Measurements from ENCODE around the gene ELOVL1.
A peak's percentile ranks its signal among the peaks of the same experiment; 100 is the strongest.
"Not testable (repeated sequence)": the region's sequence is repeated elsewhere in the genome, so short reads cannot be mapped to it uniquely, and the experiment has no call there.

The ELOVL1 gene

DNA sequence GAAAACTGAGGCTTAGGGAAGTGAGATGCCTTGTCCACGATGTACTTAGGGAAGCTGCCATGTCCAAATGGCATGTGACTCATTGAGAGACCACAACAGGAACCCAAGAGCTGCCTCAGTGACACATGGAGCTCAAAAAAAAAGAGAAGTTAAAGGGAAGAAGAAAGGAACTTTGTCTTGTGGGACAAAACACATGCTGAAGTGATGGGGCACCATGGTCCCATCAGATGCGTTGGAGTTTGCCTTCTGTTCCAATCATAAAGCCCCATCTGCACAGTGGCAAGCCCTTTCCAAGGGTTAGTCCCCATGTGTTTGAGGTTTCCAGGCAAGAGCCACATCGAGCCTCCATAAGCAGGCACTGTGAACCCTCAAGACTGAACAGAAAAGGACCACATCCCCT lies 13.8 kb upstream of the ELOVL1 start:
- DNase-seq (ENCODE audit: low read depth): no peak

DNA sequence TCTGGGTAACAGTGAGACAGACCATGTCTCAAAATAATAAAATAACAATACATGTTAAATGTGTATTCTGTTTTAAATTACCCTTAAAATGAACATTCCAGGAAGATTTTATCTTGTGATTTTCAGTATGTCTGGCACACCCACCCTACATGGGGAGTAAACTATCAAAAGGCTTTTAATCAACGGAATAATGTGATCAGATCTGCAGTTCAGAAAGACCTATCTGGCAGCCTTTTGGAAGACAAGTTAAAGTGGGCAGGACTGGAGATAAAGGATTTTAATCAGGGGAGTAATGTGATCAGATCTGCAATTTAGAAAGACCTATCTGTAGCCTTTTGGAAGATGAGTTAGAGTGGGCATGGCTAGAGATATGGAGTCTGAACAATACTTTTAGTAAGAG lies 11.7 kb upstream of the ELOVL1 start:
- no peak for DNase-seq (ENCODE audit: low read depth)

DNA sequence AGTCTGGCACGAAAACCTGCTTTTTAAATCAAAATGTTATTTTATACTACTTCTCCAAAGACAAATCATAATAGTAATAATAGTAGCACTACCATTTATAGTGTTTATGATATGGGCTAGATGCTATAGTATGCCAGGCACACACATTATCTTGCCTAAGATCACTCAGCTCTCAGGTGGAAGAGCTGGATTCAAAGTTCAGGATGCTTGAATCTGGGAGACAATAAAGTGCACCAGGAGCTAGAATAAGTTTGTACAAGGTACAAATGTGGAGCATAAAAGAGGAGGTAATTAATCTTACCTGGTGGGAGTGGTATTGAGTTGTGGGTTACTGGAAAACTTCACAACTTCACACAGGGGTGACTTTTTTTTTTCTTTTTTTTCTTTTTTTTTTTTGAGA lies 10.0 kb upstream of the ELOVL1 start:
- no peak for DNase-seq (ENCODE audit: low read depth)

DNA sequence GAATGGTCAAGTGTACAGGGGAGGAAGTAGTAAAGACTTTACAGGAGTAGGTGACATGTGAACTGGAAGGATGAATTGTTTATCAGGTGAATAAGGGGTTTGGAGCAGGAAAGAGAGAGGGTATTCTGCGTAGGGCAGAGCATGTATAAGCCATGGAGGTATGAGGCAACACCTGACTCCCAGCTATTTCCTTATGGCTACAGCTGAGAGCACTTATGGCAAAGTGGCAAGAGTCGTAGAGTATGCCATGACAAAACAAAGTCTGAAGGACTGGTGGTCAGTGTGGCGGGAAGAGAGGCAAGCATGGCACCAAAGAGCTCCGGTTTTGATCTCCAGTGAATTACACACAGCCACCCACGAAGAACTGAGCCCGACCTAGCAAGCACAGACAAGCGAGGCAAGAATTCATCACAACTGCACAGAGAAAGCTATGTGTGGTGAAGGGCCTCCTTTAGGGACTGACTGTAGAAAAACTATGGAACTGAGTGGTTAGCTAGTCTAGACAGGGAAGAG lies 9.0 kb upstream of the ELOVL1 start:
- DNase-seq (ENCODE audit: low read depth): no peak

DNA sequence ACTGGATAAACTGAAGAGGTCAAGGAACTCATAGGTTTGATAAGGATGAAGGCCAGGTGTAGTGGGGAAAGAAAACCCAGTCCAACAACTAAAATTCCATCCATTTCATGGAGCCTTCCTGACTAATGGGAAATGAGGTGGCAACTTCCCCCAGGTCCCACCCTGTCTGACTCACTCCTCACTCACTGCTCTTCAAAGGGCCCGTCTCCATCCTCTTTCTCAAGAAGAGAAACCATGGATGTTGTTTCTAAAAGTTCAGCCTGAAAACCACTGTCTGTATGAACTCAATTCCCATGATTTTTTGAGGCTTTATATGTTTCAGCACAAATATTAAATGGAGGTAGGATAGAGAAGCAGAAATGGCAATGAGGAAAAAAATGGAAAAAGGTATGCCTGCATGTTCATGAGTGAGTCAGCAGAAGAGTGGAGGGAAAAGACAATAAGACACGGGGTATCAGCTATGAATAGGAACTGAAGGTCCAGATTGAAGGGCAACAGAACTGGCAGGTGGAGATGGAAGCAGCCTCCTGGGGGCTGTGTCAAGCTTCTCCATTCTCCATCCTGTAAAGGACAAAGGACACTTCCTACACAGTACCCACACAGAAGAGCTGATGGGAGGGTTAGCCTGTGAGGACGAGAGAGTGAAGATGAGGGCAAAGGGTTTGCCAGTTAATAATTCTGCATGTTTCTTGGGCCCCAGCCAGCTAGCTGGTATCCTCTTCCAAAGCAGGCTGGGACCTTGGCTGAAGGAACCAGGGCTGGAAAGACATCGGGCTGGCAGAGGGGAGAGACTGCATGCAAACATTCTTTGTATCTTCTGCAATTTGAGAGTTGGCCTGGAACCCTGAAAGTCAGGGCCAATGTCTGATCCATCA lies 5.5 kb upstream of the ELOVL1 start:
- no peak for DNase-seq (ENCODE audit: low read depth)

DNA sequence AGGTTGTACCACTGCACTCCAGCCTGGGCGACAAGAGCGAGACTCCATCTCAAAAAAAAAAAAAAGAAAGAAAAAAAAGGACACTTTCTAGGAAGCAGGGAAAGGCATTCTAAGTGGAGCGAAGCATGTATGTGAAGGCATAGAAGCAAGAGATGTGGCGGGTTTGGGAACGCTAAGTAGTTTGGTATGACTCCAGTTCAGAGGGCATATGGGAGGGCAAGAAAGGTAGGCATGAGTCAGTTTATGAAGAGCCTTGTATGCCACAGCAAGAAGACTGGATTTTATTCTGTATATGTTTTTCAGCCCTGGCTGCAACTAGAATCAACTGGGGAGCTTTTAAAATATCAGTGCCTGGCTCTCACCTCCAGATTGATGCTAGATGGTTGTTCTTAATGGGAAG lies 4.4 kb upstream of the ELOVL1 start:
- DNase-seq (ENCODE audit: low read depth): no peak

DNA sequence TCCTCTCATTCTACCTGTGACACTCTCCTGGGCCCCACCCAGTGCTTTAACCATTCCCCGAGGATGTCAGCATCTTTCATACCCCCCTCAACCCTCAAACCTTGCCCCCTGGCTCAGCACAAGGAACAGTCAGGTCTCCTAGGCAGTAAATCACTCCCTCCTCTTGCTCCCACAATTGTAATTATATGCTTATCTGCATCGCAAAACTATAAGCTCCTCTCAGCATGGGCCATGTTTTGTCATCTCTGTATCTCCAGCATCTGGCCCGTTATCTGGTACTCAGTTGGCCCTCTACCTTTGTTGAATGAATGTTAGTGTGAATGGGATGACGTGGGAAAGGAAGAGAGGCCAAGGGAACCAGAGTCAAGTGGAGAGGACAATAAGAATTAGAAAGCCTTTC lies 2.8 kb upstream of the ELOVL1 start:
- no peak for DNase-seq (ENCODE audit: low read depth)

DNA sequence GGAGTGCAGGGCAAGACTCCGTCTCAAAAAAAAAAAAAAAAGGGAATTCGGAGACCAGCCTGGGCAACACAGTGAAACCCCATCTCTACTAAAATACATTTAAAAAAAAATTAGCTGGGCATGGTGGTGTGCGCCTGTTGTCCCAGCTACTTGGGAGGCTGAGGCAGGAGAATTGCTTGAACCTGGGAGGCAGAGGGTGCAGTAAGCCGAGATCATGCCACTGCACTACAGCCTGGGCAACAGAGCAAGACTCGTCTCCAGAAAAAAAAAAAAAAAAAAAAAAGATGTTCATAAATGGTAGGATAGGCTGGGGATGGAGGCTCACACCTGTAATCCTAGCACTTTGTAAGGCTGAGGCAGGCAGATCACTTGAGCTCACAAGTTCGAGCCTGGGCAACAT lies 2.0 kb upstream of the ELOVL1 start:
- DNase-seq (ENCODE audit: low read depth): not testable (repeated sequence)

DNA sequence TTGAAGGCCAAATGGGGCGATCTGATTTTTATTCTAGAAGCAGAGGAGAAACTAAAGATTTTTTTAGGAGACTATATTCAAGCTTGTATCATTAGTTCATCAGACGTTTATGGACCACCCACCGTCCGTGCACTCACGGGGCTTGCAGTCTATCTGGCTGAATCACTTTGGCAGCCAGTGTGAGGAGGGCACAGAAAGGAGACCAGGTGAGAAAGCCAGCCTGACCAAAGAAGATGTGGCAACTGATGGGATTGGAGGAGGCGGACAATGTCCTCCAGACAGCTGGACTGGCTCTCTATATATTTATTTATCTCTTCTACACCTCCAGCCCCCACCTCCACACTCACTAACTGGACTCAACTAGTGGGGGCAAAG lies 822 bp upstream of the ELOVL1 start:
- no peak for DNase-seq (ENCODE audit: low read depth)

DNA sequence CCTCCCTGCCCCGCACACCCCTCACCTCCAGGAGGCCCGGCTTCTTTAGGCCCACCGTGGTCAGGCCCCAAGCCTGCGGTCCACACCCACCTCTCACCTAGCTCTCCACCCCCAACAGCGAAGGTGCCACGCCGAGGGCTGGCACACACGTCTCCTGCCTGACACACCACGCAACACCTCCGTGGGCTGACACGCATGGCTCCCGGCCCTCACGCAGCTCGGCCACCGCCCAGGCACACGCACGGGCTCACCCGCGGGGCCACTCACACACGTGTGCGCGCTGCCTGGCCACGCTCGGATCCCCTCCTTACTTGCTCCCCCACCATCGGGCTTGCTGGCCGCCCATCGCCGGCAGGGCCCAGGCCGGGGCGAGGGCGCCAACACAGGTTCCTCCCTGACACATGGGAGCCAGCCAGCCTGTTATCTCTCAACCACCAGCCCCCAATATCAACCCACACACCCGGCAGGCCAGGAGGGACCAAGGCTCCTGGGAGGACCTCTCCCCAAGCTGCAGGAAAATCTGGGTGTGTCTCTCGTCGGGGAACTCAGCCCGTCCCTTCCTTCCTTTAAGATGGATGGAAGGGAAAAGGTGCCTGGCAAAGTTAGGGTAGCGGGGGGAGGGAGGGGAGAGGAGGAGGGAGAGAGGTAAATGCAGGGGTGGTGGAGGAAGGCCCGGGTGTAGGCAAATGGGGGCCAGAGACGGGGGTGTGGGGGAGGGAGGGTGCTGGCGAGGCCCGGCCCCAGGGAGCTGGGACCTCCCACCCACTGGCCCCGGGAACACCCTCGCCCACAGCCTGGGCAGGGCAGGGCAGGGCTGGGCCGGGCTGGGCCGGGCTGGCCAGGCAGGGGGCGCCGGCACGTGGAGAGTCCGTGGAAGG lies 546 bp downstream of the ELOVL1 start:
- peak; percentile 15 for DNase-seq (ENCODE audit: low read depth)

DNA sequence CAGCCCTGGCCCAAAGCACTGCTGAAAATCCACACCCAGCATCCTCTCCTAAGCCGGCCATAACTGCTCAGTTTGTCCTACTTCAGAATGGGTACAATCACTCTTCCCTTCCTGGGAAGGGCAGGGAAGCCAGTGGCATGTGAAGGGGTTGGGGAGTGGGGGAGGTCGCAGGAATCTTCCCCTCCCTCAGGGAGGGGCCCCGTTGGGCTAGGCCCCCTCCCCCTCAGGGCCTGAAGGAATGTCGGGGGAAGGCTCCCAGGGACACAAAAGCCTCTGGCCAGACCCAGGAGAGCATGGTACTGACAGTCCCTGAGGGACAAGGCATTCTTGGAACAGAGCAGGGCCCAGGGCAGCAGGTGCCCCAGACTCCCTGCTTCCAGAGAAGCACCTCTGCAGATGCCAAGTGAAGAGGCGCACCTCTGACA lies 1.2 kb downstream of the ELOVL1 start:
- no peak for DNase-seq (ENCODE audit: low read depth)

DNA sequence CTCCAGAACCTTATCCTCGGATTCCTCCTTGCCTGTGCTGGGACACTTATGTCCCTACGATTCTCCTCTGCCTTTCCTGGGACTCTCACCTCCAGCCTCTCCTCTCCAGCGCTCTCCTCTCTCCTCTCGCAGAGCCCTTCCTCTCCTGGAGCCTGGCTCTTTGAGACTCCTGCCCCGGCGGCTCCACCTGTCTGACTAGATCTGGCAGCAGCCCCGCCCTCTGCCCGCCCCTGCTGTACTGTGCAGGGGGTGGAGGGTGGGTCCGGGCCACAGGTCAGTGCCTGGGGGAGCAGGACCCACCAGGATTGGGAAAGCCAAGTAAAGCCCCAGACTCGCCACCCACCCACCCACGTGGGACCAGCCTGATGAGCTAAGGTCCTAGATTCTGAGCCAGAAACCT lies 1.6 kb downstream of the ELOVL1 start:
- no peak for DNase-seq (ENCODE audit: low read depth)

DNA sequence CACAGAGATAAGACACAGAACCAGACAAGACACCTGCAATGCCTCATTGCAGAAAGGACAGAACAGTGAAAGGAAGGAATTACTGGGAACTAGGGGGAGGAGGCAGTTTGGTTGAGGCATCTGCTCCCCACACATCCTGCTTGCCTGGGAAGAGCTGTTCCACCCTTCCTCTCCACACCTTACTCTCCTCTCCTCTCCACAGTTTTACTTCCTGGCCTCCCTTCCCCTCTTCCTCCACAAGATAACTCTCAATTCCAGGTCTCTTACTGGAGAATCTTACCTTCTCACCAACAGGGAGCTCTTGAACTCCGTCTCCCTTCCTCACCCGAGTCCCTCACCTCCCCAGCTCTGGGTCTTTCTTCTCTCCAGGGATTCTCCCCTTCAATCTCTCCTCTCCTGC lies 2.1 kb downstream of the ELOVL1 start:
- DNase-seq (ENCODE audit: low read depth): no peak

DNA sequence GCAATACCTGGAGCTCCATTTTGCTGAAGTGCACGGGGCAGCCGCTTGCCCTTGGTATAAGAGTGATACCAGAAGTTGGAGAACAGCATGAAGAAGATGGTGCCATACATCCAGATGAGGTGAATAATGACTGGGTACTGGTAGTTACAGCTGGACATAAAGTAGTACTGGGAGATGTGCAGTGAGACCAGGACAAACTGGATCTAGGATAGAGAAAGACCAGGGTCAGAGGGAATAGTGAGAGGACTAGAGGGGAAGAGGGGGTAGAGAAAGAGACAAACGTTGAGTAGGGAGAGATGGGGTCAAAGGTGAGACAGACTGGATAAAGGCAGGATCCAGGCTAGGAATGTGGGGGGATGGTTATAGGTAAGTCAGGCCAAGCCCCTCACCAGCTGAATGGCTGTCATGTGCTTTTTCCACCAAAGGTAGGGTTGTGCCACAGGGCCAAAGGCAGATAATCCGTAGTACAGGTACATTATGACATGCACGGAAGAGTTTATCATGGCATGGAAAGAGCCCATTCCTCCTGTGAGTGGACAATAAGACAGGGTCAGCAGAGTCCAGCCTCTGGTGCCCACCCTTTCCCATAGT lies 3.8 kb downstream of the ELOVL1 start:
- DNase-seq (ENCODE audit: low read depth): no peak

DNA sequence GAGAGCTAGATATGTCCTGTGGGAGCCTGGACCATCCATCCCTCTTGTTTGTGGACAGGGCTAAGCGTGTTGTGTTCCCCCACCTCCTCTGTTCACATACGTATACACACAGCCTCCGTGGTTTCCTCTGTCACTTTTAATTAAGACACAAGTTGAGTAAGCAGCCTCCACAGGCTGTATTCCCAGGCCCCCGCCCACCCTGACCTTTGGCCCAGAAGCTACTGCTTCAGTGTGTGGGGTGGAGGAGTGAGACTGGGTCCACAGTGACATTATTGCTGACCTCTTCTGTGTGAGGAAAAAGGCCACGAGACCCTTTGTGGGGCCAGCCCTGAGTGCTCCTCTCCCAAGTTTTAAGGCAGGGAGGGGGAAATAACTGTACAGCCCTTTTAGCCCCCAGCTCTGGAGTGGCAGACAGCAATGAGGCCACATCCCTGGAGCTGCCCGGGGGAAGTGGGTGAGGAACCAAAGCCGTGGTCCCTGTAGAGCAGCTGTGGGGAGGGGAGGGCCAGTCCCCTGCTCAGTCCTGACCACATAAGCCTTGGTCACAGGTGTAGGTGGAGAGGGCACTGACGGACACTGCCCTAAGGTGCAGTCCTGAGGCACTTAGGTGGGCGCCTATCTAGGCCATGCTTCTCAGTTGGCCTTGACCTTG lies 4.4 kb downstream of the ELOVL1 start:
- DNase-seq (ENCODE audit: low read depth): no peak

DNA sequence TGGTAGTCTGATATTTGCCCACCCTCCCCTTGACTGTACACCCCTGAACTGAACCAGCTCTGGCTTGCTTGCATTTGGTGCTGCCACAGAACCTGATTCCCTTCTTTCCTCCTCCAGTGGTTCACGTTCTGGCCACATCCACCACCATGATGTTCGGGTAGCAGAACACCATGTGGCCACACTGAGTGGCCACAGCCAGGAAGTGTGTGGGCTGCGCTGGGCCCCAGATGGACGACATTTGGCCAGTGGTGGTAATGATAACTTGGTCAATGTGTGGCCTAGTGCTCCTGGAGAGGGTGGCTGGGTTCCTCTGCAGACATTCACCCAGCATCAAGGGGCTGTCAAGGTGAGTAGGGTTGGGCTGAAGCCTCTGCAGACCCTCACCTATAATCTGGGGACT lies 7.2 kb downstream of the ELOVL1 start:
- DNase-seq (ENCODE audit: low read depth): no peak

DNA sequence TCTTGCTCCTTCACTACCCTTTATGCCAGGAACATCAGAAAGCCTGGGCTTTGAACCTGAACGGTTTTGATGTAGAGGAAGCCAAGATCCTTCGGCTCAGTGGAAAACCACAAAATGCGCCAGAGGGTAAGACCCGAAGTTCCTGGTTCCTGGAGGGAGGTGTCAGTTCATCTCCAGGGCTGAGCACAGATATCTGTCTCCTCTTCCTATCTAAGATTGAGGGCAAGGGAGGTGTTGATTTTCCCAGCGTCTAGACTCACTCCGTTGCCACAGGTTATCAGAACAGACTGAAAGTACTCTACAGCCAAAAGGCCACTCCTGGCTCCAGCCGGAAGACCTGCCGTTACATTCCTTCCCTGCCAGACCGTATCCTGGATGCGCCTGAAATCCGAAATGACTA lies 8.1 kb downstream of the ELOVL1 start:
- no peak for DNase-seq (ENCODE audit: low read depth)

DNA sequence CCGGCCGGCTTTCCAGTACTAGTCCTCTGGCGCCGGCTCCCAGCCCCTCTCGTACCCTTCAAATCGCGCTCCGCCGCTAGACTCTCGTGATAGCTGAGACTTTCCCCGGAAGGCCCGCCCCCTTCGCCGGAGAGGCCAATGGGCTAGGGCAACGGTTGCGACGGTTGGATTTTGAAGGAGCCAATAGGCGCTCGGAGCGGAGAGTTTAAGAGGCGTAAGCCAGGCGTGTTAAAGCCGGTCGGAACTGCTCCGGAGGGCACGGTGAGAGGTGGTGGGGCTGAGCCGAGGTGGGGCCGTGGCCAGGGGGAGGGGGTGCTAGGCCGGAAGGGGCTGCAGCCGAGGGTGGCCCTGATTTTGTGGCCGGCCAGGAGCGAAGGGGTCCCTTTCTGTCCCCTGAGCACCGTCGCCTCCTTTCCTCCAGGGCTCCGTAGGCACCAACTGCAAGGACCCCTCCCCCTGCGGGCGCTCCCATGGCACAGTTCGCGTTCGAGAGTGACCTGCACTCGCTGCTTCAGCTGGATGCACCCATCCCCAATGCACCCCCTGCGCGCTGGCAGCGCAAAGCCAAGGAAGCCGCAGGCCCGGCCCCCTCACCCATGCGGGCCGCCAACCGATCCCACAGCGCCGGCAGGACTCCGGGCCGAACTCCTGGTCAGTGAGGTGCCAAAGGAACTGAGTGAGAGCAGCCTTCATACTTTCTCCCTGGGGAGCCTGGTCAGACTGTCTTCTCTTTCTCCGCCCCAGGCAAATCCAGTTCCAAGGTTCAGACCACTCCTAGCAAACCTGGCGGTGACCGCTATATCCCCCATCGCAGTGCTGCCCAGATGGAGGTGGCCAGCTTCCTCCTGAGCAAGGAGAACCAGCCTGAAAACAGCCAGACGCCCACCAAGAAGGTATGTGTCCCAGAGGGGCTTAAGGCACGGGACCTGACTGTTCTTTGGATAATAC lies 8.8 kb downstream of the ELOVL1 start, which contains the start of gene CDC20:
Gene CDC20 (plus strand): TSS at position 236 of the 948 bp plus-strand sequence. CDS start 235 bp downstream, at position 471.
- DNase-seq (ENCODE audit: low read depth): peak; percentile 97

DNA sequence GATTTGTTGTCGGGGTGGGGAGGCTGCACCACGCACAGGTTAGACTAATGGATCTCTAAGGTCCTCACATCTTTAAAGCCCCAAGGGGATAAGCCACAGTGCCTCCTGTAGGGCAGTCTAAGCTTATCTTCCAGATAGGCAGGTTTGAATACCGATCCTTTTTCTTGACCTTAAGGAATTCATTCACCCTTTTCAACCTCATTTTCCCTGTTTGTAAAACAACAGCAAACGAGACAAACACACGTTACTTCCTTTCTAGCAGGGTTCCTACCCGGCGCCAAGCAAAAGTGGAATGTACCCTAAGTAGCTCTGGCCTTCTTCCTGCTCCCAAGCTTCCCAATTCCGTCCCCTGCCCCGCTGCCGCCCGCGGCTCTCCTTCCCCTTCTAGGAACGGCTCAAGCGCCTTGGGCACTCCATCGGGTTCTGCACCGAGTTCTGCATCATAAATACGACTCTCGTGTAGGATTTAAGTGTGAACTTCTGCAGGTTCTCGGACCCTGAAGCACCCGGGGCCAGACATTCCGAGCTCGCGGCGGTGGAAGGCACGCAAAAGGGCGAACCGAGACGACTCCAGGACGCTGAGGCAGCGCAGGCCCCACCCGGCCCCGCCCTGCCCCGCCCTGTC lies 9.6 kb downstream of the ELOVL1 start:
- no peak for DNase-seq (ENCODE audit: low read depth)

DNA sequence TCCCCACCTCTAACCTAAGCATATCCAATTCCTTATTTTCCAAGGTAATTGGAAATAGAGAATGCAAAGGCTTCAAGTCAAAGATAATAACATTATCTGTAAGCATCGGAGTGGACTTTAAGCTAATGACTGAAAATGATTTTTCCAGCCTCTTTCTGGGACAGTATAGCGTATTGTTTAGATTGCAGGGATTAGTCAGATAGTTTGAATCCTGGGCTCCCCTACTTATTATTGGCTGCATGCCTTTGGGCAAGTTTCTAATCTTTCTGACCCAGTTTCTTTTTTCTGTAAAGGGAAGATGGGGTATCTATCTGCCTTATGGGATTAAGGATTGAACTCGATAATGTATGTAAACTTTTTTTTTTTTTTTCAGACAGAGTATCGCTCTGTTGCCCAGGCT lies 10.6 kb downstream of the ELOVL1 start:
- no peak for DNase-seq (ENCODE audit: low read depth)
